HEK293 (cell line): ENCODE data around the gene ZBTB26.

Source experiments
- CTCF ChIA-PET: fragments of 350-600 bp; formaldehyde crosslinking; extraction: SDS; loops from one replicate; lab custom pipeline; 2021; ENCODE audit warnings: antibody characterized with exemption; lab: Yijun Ruan, JAX
- POLR2A ChIA-PET: fragments of 300-600 bp; formaldehyde crosslinking; extraction: SDS; loops from one replicate; lab custom pipeline; 2020; ENCODE audit warnings: antibody characterized with exemption, inconsistent platforms; lab: Yijun Ruan, JAX
- H3K27ac ChIP-seq: fragments of 200-500 bp; sonication (Bioruptor generic); 2 replicates; pipeline ENCODE4 v1.5.1; 2014; ENCODE audit warnings: low read depth, low read length, control low read depth, inconsistent platforms; ENCODE audit errors: extremely low read depth
- H3K36me3 ChIP-seq, 2 experiments: fragments of 200-500 bp in 1 of 2; sonication (Bioruptor generic) in 1 of 2; 1 replicate in 1 of 2; 2 replicates in 1 of 2; pipeline ENCODE4 v1.5.1; 2014 to 2017; ENCODE audit warnings: inconsistent platforms in 2 of 2, low read length in 2 of 2; ENCODE audit not compliant: control insufficient read depth in 2 of 2, insufficient read depth in 1 of 2
- H3K4me1 ChIP-seq: fragments of 200-500 bp; sonication (Bioruptor generic); 2 replicates; pipeline ENCODE4 v1.5.1; 2014; ENCODE audit warnings: mild to moderate bottlenecking, low read length, inconsistent platforms; ENCODE audit not compliant: control insufficient read depth, insufficient read depth
- H3K4me3 ChIP-seq: 2 replicates; pipeline ENCODE4 v1.5.1; 2011; ENCODE audit warnings: low read depth, mild to moderate bottlenecking, control low read depth, low read length, moderate library complexity
- H3K9me3 ChIP-seq: fragments of 200-500 bp; sonication (Bioruptor generic); 2 replicates; pipeline ENCODE4 v1.5.1; 2014; ENCODE audit warnings: low read depth, low read length, inconsistent platforms; ENCODE audit not compliant: control insufficient read depth, insufficient read depth
- GLIS1 ChIP-seq: fragments of 450-650 bp; formaldehyde crosslinking; IDR thresholded peaks from 2 replicates; pipeline ENCODE4 v1.5.1; 2016; ENCODE audit warnings: missing biosample characterization, missing genetic modification characterization
- GLIS2 ChIP-seq: fragments of 450-650 bp; formaldehyde crosslinking; IDR thresholded peaks from 2 replicates; pipeline ENCODE4 v1.5.1; 2016; ENCODE audit warnings: missing biosample characterization, missing genetic modification characterization
- MZF1 ChIP-seq: fragments of 450-650 bp; formaldehyde crosslinking; IDR thresholded peaks from 2 replicates; pipeline ENCODE4 v1.5.1; 2017; ENCODE audit warnings: missing biosample characterization, missing genetic modification characterization, borderline replicate concordance
- PBX3 ChIP-seq: sonication (generic); formaldehyde crosslinking; IDR thresholded peaks from 2 replicates; pipeline ENCODE4 v1.8.1; 2022; ENCODE audit warnings: mild to moderate bottlenecking, moderate library complexity, missing genetic modification reagents
- PRDM6 ChIP-seq: fragments of 450-650 bp; formaldehyde crosslinking; IDR thresholded peaks from 2 replicates; pipeline ENCODE4 v1.5.1; 2017; ENCODE audit warnings: missing biosample characterization, missing genetic modification characterization
- WT1 ChIP-seq: fragments of 450-650 bp; formaldehyde crosslinking; IDR thresholded peaks from 2 replicates; pipeline ENCODE4 v1.5.1; 2016; ENCODE audit warnings: missing biosample characterization, missing genetic modification characterization
- ZBTB20 ChIP-seq: fragments of 450-650 bp; formaldehyde crosslinking; IDR thresholded peaks from 2 replicates; pipeline ENCODE4 v1.5.1; 2016; ENCODE audit warnings: missing biosample characterization, missing genetic modification characterization
- ZNF133 ChIP-seq: fragments of 450-650 bp; formaldehyde crosslinking; IDR thresholded peaks from 2 replicates; pipeline ENCODE4 v1.5.1; 2016; ENCODE audit warnings: missing biosample characterization, missing genetic modification characterization
- ZNF146 ChIP-seq: fragments of 450-650 bp; formaldehyde crosslinking; IDR thresholded peaks from 2 replicates; pipeline ENCODE4 v1.5.1; 2016; ENCODE audit warnings: missing biosample characterization, missing genetic modification characterization
- ZNF214 ChIP-seq: fragments of 450-650 bp; formaldehyde crosslinking; IDR thresholded peaks from 2 replicates; pipeline ENCODE4 v1.5.1; 2017; ENCODE audit warnings: missing biosample characterization, mild to moderate bottlenecking, missing genetic modification characterization, borderline replicate concordance
- ZNF423 ChIP-seq: fragments of 450-650 bp; formaldehyde crosslinking; IDR thresholded peaks from 2 replicates; pipeline ENCODE4 v1.5.1; 2016; ENCODE audit warnings: missing biosample characterization, missing genetic modification characterization
- ZNF529 ChIP-seq: fragments of 450-650 bp; formaldehyde crosslinking; IDR thresholded peaks from 2 replicates; pipeline ENCODE4 v1.5.1; 2017; ENCODE audit warnings: missing genetic modification characterization, missing biosample characterization; ENCODE audit not compliant: insufficient replicate concordance
- ZNF621 ChIP-seq: fragments of 450-650 bp; formaldehyde crosslinking; IDR thresholded peaks from 2 replicates; pipeline ENCODE4 v1.5.1; 2017; ENCODE audit warnings: missing biosample characterization, missing genetic modification characterization
- ZNF704 ChIP-seq: fragments of 450-650 bp; formaldehyde crosslinking; IDR thresholded peaks from 2 replicates; pipeline ENCODE4 v1.5.1; 2016; ENCODE audit warnings: missing biosample characterization, missing genetic modification characterization
- ZNF785 ChIP-seq: fragments of 450-650 bp; formaldehyde crosslinking; IDR thresholded peaks from 2 replicates; pipeline ENCODE4 v1.5.1; 2016; ENCODE audit warnings: missing biosample characterization, missing genetic modification characterization
- TF ChIP-seq, protein P1 (sequence below): fragments of 450-650 bp; formaldehyde crosslinking; IDR thresholded peaks from 2 replicates; pipeline ENCODE4 v1.5.1; 2016; ENCODE audit warnings: missing biosample characterization, missing genetic modification characterization
- TF ChIP-seq, protein P2 (sequence below): fragments of 450-650 bp; formaldehyde crosslinking; IDR thresholded peaks from 2 replicates; pipeline ENCODE4 v1.5.0; 2017; ENCODE audit warnings: missing biosample characterization, missing genetic modification characterization, borderline replicate concordance

The ZBTB26 gene

DNA sequence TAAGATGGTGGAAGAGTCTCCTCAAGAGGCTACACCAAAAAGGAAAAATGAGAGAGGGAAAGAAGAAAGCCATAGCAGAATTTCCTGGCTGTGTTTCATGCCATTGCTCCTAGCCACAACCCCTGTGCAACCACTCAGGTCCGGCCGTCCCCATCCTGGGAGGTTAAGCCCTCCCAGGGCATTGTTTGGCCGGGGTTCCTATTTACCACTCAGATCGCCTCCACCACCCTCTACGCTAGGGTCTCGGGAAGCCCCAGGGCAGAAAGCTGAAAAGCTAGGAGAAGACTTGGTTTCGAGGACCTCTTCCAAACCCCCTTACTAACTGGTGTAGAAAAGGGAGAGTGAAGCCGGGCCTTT lies 26.9 kb downstream of the ZBTB26 start:
- peaks cover 0 to 2% of the 10 kb centered on the region in 2 experiments; a peak in 1 of 3 replicates for H3K36me3 ChIP-seq
- POLR2A ChIA-PET, result interaction anchor here (1.1 to 3.7 kb wide), 6 partner anchors 9 to 37 kb away, joined by 7 to 44 read pairs (median 22); partner anchors contain the start of genes RABGAP1, ZBTB26 and ZBTB6
- H3K4me1 ChIP-seq, result 0 out of 2 replicates have a peak, but pooled peaks cover 3% of the 10 kb centered on the region
- no peaks in the 10 kb centered on the region for H3K9me3 ChIP-seq
- peak overlapping the region; percentile 81 for H3K27ac ChIP-seq
- TF ChIP-seq, protein P1, sequence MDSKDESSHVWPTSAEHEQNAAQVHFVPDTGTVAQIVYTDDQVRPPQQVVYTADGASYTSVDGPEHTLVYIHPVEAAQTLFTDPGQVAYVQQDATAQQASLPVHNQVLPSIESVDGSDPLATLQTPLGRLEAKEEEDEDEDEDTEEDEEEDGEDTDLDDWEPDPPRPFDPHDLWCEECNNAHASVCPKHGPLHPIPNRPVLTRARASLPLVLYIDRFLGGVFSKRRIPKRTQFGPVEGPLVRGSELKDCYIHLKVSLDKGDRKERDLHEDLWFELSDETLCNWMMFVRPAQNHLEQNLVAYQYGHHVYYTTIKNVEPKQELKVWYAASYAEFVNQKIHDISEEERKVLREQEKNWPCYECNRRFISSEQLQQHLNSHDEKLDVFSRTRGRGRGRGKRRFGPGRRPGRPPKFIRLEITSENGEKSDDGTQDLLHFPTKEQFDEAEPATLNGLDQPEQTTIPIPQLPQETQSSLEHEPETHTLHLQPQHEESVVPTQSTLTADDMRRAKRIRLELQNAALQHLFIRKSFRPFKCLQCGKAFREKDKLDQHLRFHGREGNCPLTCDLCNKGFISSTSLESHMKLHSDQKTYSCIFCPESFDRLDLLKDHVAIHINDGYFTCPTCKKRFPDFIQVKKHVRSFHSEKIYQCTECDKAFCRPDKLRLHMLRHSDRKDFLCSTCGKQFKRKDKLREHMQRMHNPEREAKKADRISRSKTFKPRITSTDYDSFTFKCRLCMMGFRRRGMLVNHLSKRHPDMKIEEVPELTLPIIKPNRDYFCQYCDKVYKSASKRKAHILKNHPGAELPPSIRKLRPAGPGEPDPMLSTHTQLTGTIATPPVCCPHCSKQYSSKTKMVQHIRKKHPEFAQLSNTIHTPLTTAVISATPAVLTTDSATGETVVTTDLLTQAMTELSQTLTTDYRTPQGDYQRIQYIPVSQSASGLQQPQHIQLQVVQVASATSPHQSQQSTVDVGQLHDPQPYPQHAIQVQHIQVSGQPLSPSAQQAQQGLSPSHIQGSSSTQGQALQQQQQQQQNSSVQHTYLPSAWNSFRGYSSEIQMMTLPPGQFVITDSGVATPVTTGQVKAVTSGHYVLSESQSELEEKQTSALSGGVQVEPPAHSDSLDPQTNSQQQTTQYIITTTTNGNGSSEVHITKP (tag by site-specific recombination), result peak; percentile 80
- TF ChIP-seq ZNF423 (tag by site-specific recombination) (no peak), MZF1 (tag by site-specific recombination) (no peak), ZNF785 (tag by site-specific recombination) (no peak), PRDM6 (tag by site-specific recombination) (no peak), PBX3 (CRISPR knock-in tag) (no peak), ZNF529 (no peak), ZNF704 (tag by site-specific recombination) (no peak), GLIS2 (peak; percentile 72), ZNF133 (tag by site-specific recombination) (no peak), WT1 (tag by site-specific recombination) (no peak), GLIS1 (0 out of 2 replicates have a peak, but pooled peaks have one; percentile 26), ZNF146 (tag by site-specific recombination) (no peak), ZBTB20 (tag by site-specific recombination) (peak; percentile 42; the same call in 1 of the 2 replicates), ZNF621 (no peak), ZNF214 (no peak)
- TF ChIP-seq, protein P2, sequence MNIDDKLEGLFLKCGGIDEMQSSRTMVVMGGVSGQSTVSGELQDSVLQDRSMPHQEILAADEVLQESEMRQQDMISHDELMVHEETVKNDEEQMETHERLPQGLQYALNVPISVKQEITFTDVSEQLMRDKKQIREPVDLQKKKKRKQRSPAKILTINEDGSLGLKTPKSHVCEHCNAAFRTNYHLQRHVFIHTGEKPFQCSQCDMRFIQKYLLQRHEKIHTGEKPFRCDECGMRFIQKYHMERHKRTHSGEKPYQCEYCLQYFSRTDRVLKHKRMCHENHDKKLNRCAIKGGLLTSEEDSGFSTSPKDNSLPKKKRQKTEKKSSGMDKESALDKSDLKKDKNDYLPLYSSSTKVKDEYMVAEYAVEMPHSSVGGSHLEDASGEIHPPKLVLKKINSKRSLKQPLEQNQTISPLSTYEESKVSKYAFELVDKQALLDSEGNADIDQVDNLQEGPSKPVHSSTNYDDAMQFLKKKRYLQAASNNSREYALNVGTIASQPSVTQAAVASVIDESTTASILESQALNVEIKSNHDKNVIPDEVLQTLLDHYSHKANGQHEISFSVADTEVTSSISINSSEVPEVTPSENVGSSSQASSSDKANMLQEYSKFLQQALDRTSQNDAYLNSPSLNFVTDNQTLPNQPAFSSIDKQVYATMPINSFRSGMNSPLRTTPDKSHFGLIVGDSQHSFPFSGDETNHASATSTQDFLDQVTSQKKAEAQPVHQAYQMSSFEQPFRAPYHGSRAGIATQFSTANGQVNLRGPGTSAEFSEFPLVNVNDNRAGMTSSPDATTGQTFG (tag by site-specific recombination), result no peak
- TF ChIP-seq, all 188 proteins: peak for 4
- CTCF ChIA-PET, result interaction anchor here (0.6 to 1.3 kb wide), 2 partner anchors 26 to 29 kb away, joined by 3 read pairs; no protein-coding TSS in a partner anchor
- H3K4me3 ChIP-seq, result peak overlapping the region; percentile 94
